GM23338 (cell line): ENCODE data around the gene PSMA3.

ENCODE experiments used
- EZH2 ChIP-seq: fragments of 200-600 bp; sonication (generic); IDR thresholded peaks from one replicate; pipeline ENCODE4 v1.8.0; 2017; ENCODE audit warnings: antibody characterized with exemption, mild to moderate bottlenecking, low read depth; ENCODE audit not compliant: unreplicated experiment
- EZH2phosphoT487 ChIP-seq: fragments of 200-600 bp; sonication (generic); IDR thresholded peaks from one replicate; pipeline ENCODE4 v1.8.1; 2018; ENCODE audit warnings: antibody characterized with exemption; ENCODE audit not compliant: unreplicated experiment
- JUNB ChIP-seq: IDR thresholded peaks from one replicate; pipeline ENCODE4 v1.6.1; 2016; ENCODE audit warnings: antibody characterized with exemption; ENCODE audit not compliant: unreplicated experiment
- NANOG ChIP-seq: IDR thresholded peaks from 2 replicates; pipeline ENCODE4 v1.6.1; 2016; ENCODE audit warnings: antibody characterized with exemption, borderline replicate concordance
- STAT1 ChIP-seq: IDR thresholded peaks from one replicate; pipeline ENCODE4 v1.6.1; 2016; ENCODE audit warnings: antibody characterized with exemption; ENCODE audit not compliant: unreplicated experiment
- TF ChIP-seq, protein P1 (sequence below), 2 experiments: fragments of 200-600 bp in 1 of 2; sonication (generic) in 1 of 2; conservative IDR thresholded peaks; 2 replicates each; pipeline versions ENCODE4 v1.5.1 to v1.6.1; 2016 to 2017; ENCODE audit warnings: antibody characterized with exemption in 2 of 2, low read depth in 2 of 2, mild to moderate bottlenecking in 2 of 2, moderate library complexity in 1 of 2

DNA sequence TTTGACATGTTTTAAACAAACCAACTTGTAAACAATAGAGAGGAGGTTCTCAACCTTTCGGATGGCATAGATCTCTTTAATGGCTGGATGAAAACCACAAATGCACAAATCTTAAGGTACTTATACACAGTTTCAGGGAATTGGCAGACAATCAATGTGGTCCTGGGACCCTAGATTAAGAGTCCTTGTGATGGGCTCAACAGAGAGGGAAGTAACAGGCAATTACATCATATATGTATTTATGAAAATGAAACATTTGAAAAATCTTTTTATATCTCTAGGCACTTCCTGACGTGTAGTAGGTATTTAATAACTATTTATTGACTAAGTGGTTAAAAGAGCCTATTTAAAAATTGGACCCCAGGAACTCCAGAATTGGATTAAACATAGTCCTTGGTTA is 43.8 kb upstream of the PSMA3 start:
- TF ChIP-seq, protein P1, sequence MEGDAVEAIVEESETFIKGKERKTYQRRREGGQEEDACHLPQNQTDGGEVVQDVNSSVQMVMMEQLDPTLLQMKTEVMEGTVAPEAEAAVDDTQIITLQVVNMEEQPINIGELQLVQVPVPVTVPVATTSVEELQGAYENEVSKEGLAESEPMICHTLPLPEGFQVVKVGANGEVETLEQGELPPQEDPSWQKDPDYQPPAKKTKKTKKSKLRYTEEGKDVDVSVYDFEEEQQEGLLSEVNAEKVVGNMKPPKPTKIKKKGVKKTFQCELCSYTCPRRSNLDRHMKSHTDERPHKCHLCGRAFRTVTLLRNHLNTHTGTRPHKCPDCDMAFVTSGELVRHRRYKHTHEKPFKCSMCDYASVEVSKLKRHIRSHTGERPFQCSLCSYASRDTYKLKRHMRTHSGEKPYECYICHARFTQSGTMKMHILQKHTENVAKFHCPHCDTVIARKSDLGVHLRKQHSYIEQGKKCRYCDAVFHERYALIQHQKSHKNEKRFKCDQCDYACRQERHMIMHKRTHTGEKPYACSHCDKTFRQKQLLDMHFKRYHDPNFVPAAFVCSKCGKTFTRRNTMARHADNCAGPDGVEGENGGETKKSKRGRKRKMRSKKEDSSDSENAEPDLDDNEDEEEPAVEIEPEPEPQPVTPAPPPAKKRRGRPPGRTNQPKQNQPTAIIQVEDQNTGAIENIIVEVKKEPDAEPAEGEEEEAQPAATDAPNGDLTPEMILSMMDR (conservative IDR thresholded peaks at IDR 0.05; ENCODE audit: low read depth in 2 of 2): no peak
- no peak for TF ChIP-seq STAT1
- no peak for TF ChIP-seq JUNB
- TF ChIP-seq EZH2: no peak
- no peak for TF ChIP-seq NANOG
- no peak for TF ChIP-seq EZH2phosphoT487
